Measurements from ENCODE around the gene CDH23. TPM values are rescaled to one million over a fixed set of nuclear protein-coding genes. Genes with fewer than 3 reads are reported as not detected.

CDH23 gene
- total and polyA plus RNA-seq, 2 experiments from 2014 or later: 0.30 to 1.5 TPM

GRCh38 chr10:71372882-71373495, 23.7 kb upstream of the CDH23 start:
- Histone ChIP-seq H3K79me2 (no peaks in the 10 kb centered on the region), H4K20me1 (ENCODE audit: insufficient read depth, poor library complexity, severe bottlenecking) (no peaks in the 10 kb centered on the region), H3K27me3 (no peaks in the 10 kb centered on the region), H3K27ac (no peak overlapping the region), H3K9me2 (replicated peaks; ENCODE audit: insufficient read depth) (no peaks in the 10 kb centered on the region), H3K4me3 (no peak overlapping the region), H3K4me2 (no peak overlapping the region), H2AFZ (no peak overlapping the region), H3K36me3 (replicated peaks; ENCODE audit: insufficient read depth, low read depth) (no peaks in the 10 kb centered on the region), H3K4me1 (ENCODE audit: insufficient read depth) (no peaks in the 10 kb centered on the region), H3K9me3 (ENCODE audit: low read depth) (no peaks in the 10 kb centered on the region)
- TF ChIP-seq EZH2 (IDR thresholded peaks at IDR 0.05; ENCODE audit: borderline replicate concordance): no peak
- no peak for TF ChIP-seq CTCF (IDR thresholded peaks at IDR 0.05; ENCODE audit: poor library complexity)
- TF ChIP-seq EZH2phosphoT487 (IDR thresholded peaks at IDR 0.05; ENCODE audit: low read depth, severe bottlenecking, unreplicated experiment): no peak
- 72% methylated on average over 10 of the region's 10 CpGs for whole genome bisulfite sequencing (ENCODE audit: low lambda C conversion rate, missing lambda C conversion rate)
- DNase-seq (ENCODE audit: low spot score): no peak

- no peaks in the 10 kb centered on the region for H3K9me2 ChIP-seq (replicated peaks; ENCODE audit: insufficient read depth)
- H3K4me3 ChIP-seq: no peak overlapping the region
- no peaks in the 10 kb centered on the region for H4K20me1 ChIP-seq (ENCODE audit: insufficient read depth, poor library complexity, severe bottlenecking)
- H3K36me3 ChIP-seq (replicated peaks; ENCODE audit: insufficient read depth, low read depth): no peaks in the 10 kb centered on the region
- 85% methylated on average over 11 of the region's 11 CpGs for WGBS (ENCODE audit: low lambda C conversion rate, missing lambda C conversion rate)
- no peak for TF ChIP-seq CTCF (IDR thresholded peaks at IDR 0.05; ENCODE audit: poor library complexity)
- TF ChIP-seq EZH2 (IDR thresholded peaks at IDR 0.05; ENCODE audit: borderline replicate concordance): no peak
- no peaks in the 10 kb centered on the region for H3K79me2 ChIP-seq
- no peaks in the 10 kb centered on the region for H3K4me1 ChIP-seq (ENCODE audit: insufficient read depth)
- H3K27me3 ChIP-seq: no peaks in the 10 kb centered on the region
- no peak for DNase-seq (ENCODE audit: low spot score)
- no peak overlapping the region for H2AFZ ChIP-seq
- no peaks in the 10 kb centered on the region for H3K9me3 ChIP-seq (ENCODE audit: low read depth)
- H3K4me2 ChIP-seq: no peak overlapping the region
- no peak overlapping the region for H3K27ac ChIP-seq
Measured at GRCh38 chr10:71374481-71375233, 22.1 kb upstream of the CDH23 start.

- no peaks in the 10 kb centered on the region for H3K27me3 ChIP-seq
- no peaks in the 10 kb centered on the region for H3K36me3 ChIP-seq (replicated peaks; ENCODE audit: insufficient read depth, low read depth)
- no peak overlapping the region for H3K4me3 ChIP-seq
- H3K27ac ChIP-seq: no peak overlapping the region
- no peaks in the 10 kb centered on the region for H3K4me1 ChIP-seq (ENCODE audit: insufficient read depth)
- H3K79me2 ChIP-seq: no peaks in the 10 kb centered on the region
- H2AFZ ChIP-seq: no peak overlapping the region
- DNase-seq (ENCODE audit: low spot score): no peak
- H3K9me2 ChIP-seq (replicated peaks; ENCODE audit: insufficient read depth): no peaks in the 10 kb centered on the region
- H3K9me3 ChIP-seq (ENCODE audit: low read depth): no peaks in the 10 kb centered on the region
- H3K4me2 ChIP-seq: no peak overlapping the region
- no peaks in the 10 kb centered on the region for H4K20me1 ChIP-seq (ENCODE audit: insufficient read depth, poor library complexity, severe bottlenecking)
- 67% methylated on average over 3 of the region's 3 CpGs for WGBS (ENCODE audit: low lambda C conversion rate, missing lambda C conversion rate)
- TF ChIP-seq EZH2 (IDR thresholded peaks at IDR 0.05; ENCODE audit: borderline replicate concordance) (no peak), EZH2phosphoT487 (IDR thresholded peaks at IDR 0.05; ENCODE audit: low read depth, severe bottlenecking, unreplicated experiment) (no peak), CTCF (IDR thresholded peaks at IDR 0.05; ENCODE audit: poor library complexity) (no peak)
Measured at GRCh38 chr10:71375952-71376351, 20.8 kb upstream of the CDH23 start.
